Mesenchymal stem cell (in vitro differentiated cells and primary cell): ENCODE data around the gene HOXC11.

Experiments
- DNase-seq: peaks from one replicate; pipeline ENCODE4 v3.0.0-alpha.2; 2013
- H2AFZ ChIP-seq: one replicate; pipeline ENCODE4 v1.6.1; 2013; ENCODE audit warnings: low read depth, mild to moderate bottlenecking, control low read depth, inconsistent platforms, low read length, moderate library complexity
- H2AK5ac ChIP-seq: 2 replicates; pipeline ENCODE4 v1.6.1; 2013; ENCODE audit warnings: low read length, moderate library complexity, mild to moderate bottlenecking, inconsistent platforms; ENCODE audit not compliant: severe bottlenecking
- H2BK120ac ChIP-seq: one replicate; pipeline ENCODE4 v1.6.1; 2013; ENCODE audit warnings: low read depth, mild to moderate bottlenecking, inconsistent platforms, low read length, moderate library complexity
- H2BK12ac ChIP-seq, 2 experiments: one replicate each; pipeline ENCODE4 v1.6.1; 2013; ENCODE audit warnings: inconsistent platforms in 2 of 2, low read length in 2 of 2, mild to moderate bottlenecking in 2 of 2, moderate library complexity in 2 of 2, control low read depth in 1 of 2
- H2BK15ac ChIP-seq: one replicate; pipeline ENCODE4 v1.6.1; 2013; ENCODE audit warnings: mild to moderate bottlenecking, low read depth, inconsistent platforms; ENCODE audit not compliant: poor library complexity, severe bottlenecking
- H2BK5ac ChIP-seq: 2 replicates; pipeline ENCODE4 v1.6.1; 2013; ENCODE audit warnings: low read depth, mild to moderate bottlenecking, low read length, control low read depth, inconsistent platforms; ENCODE audit not compliant: poor library complexity, severe bottlenecking
- H3K14ac ChIP-seq, 2 experiments: one replicate each; pipeline ENCODE4 v1.6.1; 2013; ENCODE audit warnings: inconsistent platforms in 2 of 2, low read length in 2 of 2, control low read depth in 1 of 2, mild to moderate bottlenecking in 1 of 2, moderate library complexity in 1 of 2
- H3K18ac ChIP-seq, 2 experiments: one replicate each; pipeline ENCODE4 v1.6.1; 2013; ENCODE audit warnings: inconsistent platforms in 2 of 2, low read length in 2 of 2, control low read depth in 1 of 2, low read depth in 1 of 2, mild to moderate bottlenecking in 1 of 2
- H3K23ac ChIP-seq, 2 experiments: one replicate each; pipeline ENCODE4 v1.6.1; 2013; ENCODE audit warnings: inconsistent platforms in 2 of 2, low read length in 2 of 2, mild to moderate bottlenecking in 2 of 2, moderate library complexity in 2 of 2, control low read depth in 1 of 2
- H3K27ac ChIP-seq: 2 replicates; pipeline ENCODE4 v1.5.1; 2013; ENCODE audit warnings: mild to moderate bottlenecking, moderate library complexity, low read length, control low read depth, inconsistent platforms; ENCODE audit not compliant: poor library complexity, severe bottlenecking
- H3K27me3 ChIP-seq, 2 experiments: 2 replicates each; pipeline versions ENCODE4 v1.6.1 to v1.7.0; 2013; ENCODE audit warnings: low read length in 2 of 2, mild to moderate bottlenecking in 2 of 2, moderate library complexity in 2 of 2, control low read depth in 1 of 2, inconsistent platforms in 1 of 2; ENCODE audit not compliant: control insufficient read depth in 1 of 2, insufficient read depth in 1 of 2
- H3K36me3 ChIP-seq, 2 experiments: 2 replicates each; pipeline versions ENCODE4 v1.6.1 to v1.7.0; 2013; ENCODE audit warnings: low read length in 2 of 2, control low read depth in 1 of 2, inconsistent platforms in 1 of 2, low read depth in 1 of 2, mild to moderate bottlenecking in 1 of 2; ENCODE audit not compliant: insufficient read depth in 2 of 2, control insufficient read depth in 1 of 2
- H3K4ac ChIP-seq, 2 experiments: one replicate each; pipeline ENCODE4 v1.6.1; 2013; ENCODE audit warnings: inconsistent platforms in 2 of 2, low read length in 2 of 2, mild to moderate bottlenecking in 2 of 2, moderate library complexity in 2 of 2, control low read depth in 1 of 2, low read depth in 1 of 2
- H3K4me1 ChIP-seq: 2 replicates; pipeline ENCODE4 v1.6.1; 2013; ENCODE audit warnings: low read depth, low read length, control low read depth; ENCODE audit not compliant: control insufficient read depth, insufficient read depth
- H3K4me2 ChIP-seq: 2 replicates; pipeline ENCODE4 v1.6.1; 2013; ENCODE audit warnings: low read length, mild to moderate bottlenecking, inconsistent platforms; ENCODE audit not compliant: poor library complexity, severe bottlenecking
- H3K4me3 ChIP-seq, 2 experiments: 2 replicates each; pipeline versions ENCODE4 v1.5.1 to v1.7.0; 2013; ENCODE audit warnings: low read length in 2 of 2, mild to moderate bottlenecking in 2 of 2, control low read depth in 1 of 2, low read depth in 1 of 2; ENCODE audit not compliant: insufficient read depth in 1 of 2
- H3K79me1 ChIP-seq: replicated peaks from 2 replicates; pipeline ENCODE4 v1.6.1; 2013; ENCODE audit warnings: mild to moderate bottlenecking, control low read depth, low read length, inconsistent platforms; ENCODE audit not compliant: poor library complexity, severe bottlenecking
- H3K9ac ChIP-seq: 2 replicates; pipeline ENCODE4 v1.7.0; 2013; ENCODE audit warnings: mild to moderate bottlenecking, low read length, moderate library complexity
- H3K9me3 ChIP-seq: 2 replicates; pipeline ENCODE4 v1.7.0; 2013; ENCODE audit warnings: mild to moderate bottlenecking, low read length; ENCODE audit not compliant: control insufficient read depth
- H4K8ac ChIP-seq: one replicate; pipeline ENCODE4 v1.6.1; 2013; ENCODE audit warnings: inconsistent platforms, mild to moderate bottlenecking, low read length, moderate library complexity
- H4K91ac ChIP-seq: one replicate; pipeline ENCODE4 v1.6.1; 2013; ENCODE audit warnings: mild to moderate bottlenecking, low read length, inconsistent platforms
- whole genome bisulfite sequencing: methylation state at CpG from one replicate; pipeline ENCODE4 v1.1.7; 2013; ENCODE audit warnings: mixed read lengths; 5-methylcytosine and 5-hydroxymethylcytosine counted together

The HOXC11 gene

DNA sequence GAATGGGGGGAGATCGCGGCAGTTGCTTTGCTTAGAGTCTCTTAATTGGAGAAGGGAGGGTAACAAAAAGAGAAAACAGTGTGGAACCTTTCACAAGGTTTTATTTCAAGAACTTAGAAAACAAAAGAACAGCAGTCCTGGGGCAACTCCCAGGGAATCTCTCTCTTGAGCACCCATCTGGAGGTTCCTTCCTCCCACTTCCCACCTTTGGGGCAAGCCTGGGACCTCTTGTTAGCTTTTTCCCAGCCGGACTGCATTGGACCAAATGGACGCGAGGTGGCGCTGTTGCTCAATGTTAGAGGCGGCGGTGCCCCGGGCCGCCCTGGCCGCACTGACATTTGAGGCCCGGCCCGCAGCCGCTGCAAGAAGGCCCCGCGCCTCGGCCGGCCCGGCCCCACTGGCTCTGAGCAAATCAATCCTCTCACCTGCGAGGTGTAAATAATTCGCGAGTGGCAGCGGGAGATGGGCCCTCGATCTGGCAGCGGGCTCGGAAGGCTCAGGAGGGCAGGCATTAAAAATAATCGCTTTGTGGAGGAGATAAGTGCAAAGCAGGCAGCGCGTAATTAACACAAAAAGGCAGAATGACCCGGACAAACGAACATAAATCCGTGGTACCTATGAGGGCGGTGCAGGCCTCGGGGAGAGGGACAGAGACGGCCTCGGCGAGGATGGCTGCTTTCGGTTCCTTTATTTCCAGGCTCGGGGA is 33.1 kb downstream of the HOXC11 start:
- Histone ChIP-seq H3K23ac (peak overlapping the region in 1 of 2 experiments; percentile 96), H2BK120ac (peak overlapping the region; percentile 22), H2BK15ac (peak overlapping the region; percentile 86), H2AFZ (no peak overlapping the region), H3K14ac (no peak overlapping the region), H4K8ac (peak overlapping the region; percentile 0), H3K4me3 (peak overlapping the region; percentile 42 to 86), H2BK5ac (no peak overlapping the region), H3K4ac (peak overlapping the region; percentile 21 to 78), H3K27ac (peak overlapping the region; percentile 81), H3K4me1 (peaks cover 36% of the 10 kb centered on the region), H3K9ac (peak overlapping the region; percentile 98), H3K27me3 (no peaks in the 10 kb centered on the region), H4K91ac (no peak overlapping the region), H3K79me1 (no peaks in the 10 kb centered on the region), H2AK5ac (peak overlapping the region; percentile 54), H3K4me2 (peak overlapping the region; percentile 77), H3K18ac (peak overlapping the region; percentile 80 to 89), H3K9me3 (no peaks in the 10 kb centered on the region), H2BK12ac (peak overlapping the region in 1 of 2 experiments; percentile 76), H3K36me3 (peaks cover 0 to 3% of the 10 kb centered on the region in 2 experiments)
- DNase-seq, result peak; percentile 89
- 10% methylated on average over 37 of the region's 39 CpGs for WGBS

DNA sequence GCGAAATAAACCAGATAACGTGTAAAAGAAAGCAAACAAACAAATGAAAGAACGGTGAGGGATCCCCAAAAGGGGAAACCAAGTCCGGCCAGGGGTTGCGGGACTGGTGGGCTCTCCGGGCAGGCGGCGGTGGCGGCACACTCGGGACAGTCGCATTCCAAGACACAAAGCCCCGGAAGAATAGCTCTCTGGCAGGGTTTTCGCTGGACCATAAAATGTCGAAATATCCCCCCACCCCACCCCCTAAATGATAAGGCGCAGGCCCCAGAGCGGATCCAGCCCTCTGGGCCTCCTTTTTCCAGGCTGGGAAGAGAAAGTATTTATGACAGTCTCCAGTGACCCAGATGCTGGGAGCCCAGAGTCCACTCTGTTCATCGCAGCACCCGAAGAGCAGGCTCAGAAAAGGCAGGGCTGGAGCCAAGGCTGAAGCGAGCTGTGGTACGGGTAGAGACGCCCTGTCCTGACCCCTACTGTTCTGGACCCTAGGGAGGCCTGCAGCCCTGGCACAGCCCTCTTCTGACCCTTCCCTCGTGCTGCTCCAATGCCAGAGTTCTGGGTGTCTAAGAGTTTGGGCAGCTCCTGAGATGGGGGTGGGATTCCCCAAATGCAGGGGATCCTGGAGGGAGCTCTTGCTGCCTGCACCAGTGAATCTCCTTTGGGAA is 33.8 kb downstream of the HOXC11 start:
- H2BK15ac ChIP-seq, result peak overlapping the region; percentile 86
- H3K23ac ChIP-seq, result peak overlapping the region in 1 of 2 experiments; percentile 96
- 19% methylated on average over 22 of the region's 22 CpGs for WGBS
- H3K4me1 ChIP-seq, result peaks cover 36% of the 10 kb centered on the region
- no peaks in the 10 kb centered on the region for H3K27me3 ChIP-seq
- H3K9me3 ChIP-seq, result no peaks in the 10 kb centered on the region
- H3K4me3 ChIP-seq, result peak overlapping the region; percentile 34 to 86
- H2BK120ac ChIP-seq, result peak overlapping the region; percentile 39
- peak overlapping the region; percentile 80 to 89 for H3K18ac ChIP-seq
- peak overlapping the region in 1 of 2 experiments; percentile 10 for H2BK12ac ChIP-seq
- peaks cover 0 to 3% of the 10 kb centered on the region in 2 experiments for H3K36me3 ChIP-seq
- H2BK5ac ChIP-seq, result no peak overlapping the region
- H3K4ac ChIP-seq, result peak overlapping the region; percentile 2 to 78
- H3K9ac ChIP-seq, result peak overlapping the region; percentile 98
- DNase-seq, result peak; percentile 65
- H3K14ac ChIP-seq, result peak overlapping the region in 1 of 2 experiments; percentile 5
- peak overlapping the region; percentile 30 for H3K27ac ChIP-seq
- peak overlapping the region; percentile 54 for H2AK5ac ChIP-seq
- H4K8ac ChIP-seq, result peak overlapping the region; percentile 16
- peak overlapping the region; percentile 77 for H3K4me2 ChIP-seq
- H3K79me1 ChIP-seq, result no peaks in the 10 kb centered on the region
- no peak overlapping the region for H2AFZ ChIP-seq
- peak overlapping the region; percentile 10 for H4K91ac ChIP-seq

DNA sequence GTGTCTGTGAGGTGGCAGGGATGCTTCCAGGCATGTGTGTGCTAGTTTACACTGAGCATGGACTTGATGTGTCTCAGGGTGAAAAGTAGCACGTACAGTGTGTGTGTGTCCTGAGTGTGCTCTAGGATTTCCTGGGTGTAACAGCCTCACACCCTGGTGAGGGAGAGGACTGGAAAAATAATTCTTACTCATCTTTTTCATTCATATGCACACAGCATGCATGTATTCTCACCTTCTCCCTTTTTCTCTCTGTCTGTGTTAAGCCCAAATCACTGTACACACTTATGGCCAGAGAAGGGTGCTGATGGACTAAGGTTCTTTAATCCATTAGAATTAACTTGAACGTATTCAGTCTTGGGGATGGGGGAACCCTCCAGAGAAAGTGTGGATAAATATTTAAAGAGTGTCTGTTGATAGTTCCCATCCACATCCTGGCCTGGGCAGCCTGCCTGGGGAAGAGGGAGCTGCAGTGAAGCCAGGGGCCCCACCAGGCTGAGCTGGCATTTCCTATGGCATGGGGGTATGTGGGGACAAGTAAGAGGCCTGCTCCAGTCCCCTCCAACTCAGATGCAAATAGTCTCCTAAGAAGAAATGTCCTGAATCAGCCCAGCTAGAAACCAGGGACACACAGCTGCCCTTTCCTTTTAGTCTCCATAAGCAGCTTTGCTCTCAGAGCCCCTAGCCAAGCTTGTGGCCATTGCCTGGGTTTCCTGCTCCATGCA is 34.8 kb downstream of the HOXC11 start:
- Histone ChIP-seq H3K4me1 (peaks cover 35% of the 10 kb centered on the region), H3K4ac (peak overlapping the region; percentile 40 to 66), H3K18ac (peak overlapping the region; percentile 82 to 91), H3K23ac (no peak overlapping the region), H3K4me2 (peak overlapping the region; percentile 52), H3K9me3 (no peaks in the 10 kb centered on the region), H3K14ac (peak overlapping the region in 1 of 2 experiments; percentile 44), H2BK5ac (no peak overlapping the region), H2BK12ac (peak overlapping the region; percentile 75 to 92), H3K27ac (peak overlapping the region; percentile 59), H3K4me3 (peak overlapping the region in 1 of 2 experiments; percentile 86), H3K27me3 (no peaks in the 10 kb centered on the region), H3K79me1 (no peaks in the 10 kb centered on the region), H4K91ac (peak overlapping the region; percentile 90), H3K36me3 (peaks cover 0 to 3% of the 10 kb centered on the region in 2 experiments), H2BK15ac (no peak overlapping the region), H3K9ac (peak overlapping the region; percentile 98), H2AFZ (no peak overlapping the region), H2BK120ac (peak overlapping the region; percentile 92), H4K8ac (peak overlapping the region; percentile 72), H2AK5ac (peak overlapping the region; percentile 93)
- DNase-seq, result peak; percentile 33
- WGBS, result 48% methylated on average over 2 of the region's 2 CpGs
